CD4-positive, alpha-beta T cell treated with Interleukin-17A for 1 hour (primary cell): ENCODE results near the gene COX11.
A peak's percentile ranks its signal among the peaks of the same experiment; 100 is the strongest.

Experiments
- DNase-seq: peaks from one replicate; pipeline ENCODE4 v3.0.0-alpha.2; 2020

COX11 gene

GRCh38 chr17:54967621-54968261 lies 713 bp downstream of the COX11 start:
- peak; percentile 1 for DNase-seq

GRCh38 chr17:54956791-54957190 lies 11.7 kb downstream of the COX11 start:
- DNase-seq = no peak

- no peak for DNase-seq
Measured at GRCh38 chr17:54951286-54951685, 17.2 kb downstream of the COX11 start.

GRCh38 chr17:54950116-54950515 lies 18.3 kb downstream of the COX11 start:
- DNase-seq = no peak

- DNase-seq = no peak
Measured at GRCh38 chr17:54948380-54948779, 20.1 kb downstream of the COX11 start.

GRCh38 chr17:54947396-54947795 lies 21.1 kb downstream of the COX11 start:
- no peak for DNase-seq

GRCh38 chr17:54945671-54946070 lies 22.8 kb downstream of the COX11 start:
- no peak for DNase-seq

GRCh38 chr17:54945231-54945630 lies 23.2 kb downstream of the COX11 start:
- no peak for DNase-seq

GRCh38 chr17:54944796-54945195 lies 23.7 kb downstream of the COX11 start:
- no peak for DNase-seq

GRCh38 chr17:54941285-54941684 lies 27.2 kb downstream of the COX11 start:
- DNase-seq = no peak

- DNase-seq = no peak
Measured at GRCh38 chr17:54937426-54937825, 31.0 kb downstream of the COX11 start.

- no peak for DNase-seq
Measured at GRCh38 chr17:54937018-54937417, 31.4 kb downstream of the COX11 start.

- no peak for DNase-seq
Measured at GRCh38 chr17:54935471-54935870, 33.0 kb downstream of the COX11 start.

GRCh38 chr17:54933921-54934320 lies 34.5 kb downstream of the COX11 start:
- no peak for DNase-seq

- DNase-seq = no peak
Measured at GRCh38 chr17:54932711-54933110, 35.7 kb downstream of the COX11 start.

- DNase-seq = no peak
Measured at GRCh38 chr17:54927525-54927924, 40.9 kb downstream of the COX11 start.

GRCh38 chr17:54924405-54924804 lies 44.0 kb downstream of the COX11 start:
- no peak for DNase-seq

- DNase-seq = no peak
Measured at GRCh38 chr17:54920819-54921218, 47.6 kb downstream of the COX11 start.

- DNase-seq = no peak
Measured at GRCh38 chr17:54919425-54919824, 49.0 kb downstream of the COX11 start.

- no peak for DNase-seq
Measured at GRCh38 chr17:54916721-54917120, 51.7 kb downstream of the COX11 start.
